ENCODE data around the gene FAM234A.
"Not testable (repeated sequence)": the region's sequence is repeated elsewhere in the genome, so short reads cannot be mapped to it uniquely, and the experiment has no call there.

Gene FAM234A, protein sequence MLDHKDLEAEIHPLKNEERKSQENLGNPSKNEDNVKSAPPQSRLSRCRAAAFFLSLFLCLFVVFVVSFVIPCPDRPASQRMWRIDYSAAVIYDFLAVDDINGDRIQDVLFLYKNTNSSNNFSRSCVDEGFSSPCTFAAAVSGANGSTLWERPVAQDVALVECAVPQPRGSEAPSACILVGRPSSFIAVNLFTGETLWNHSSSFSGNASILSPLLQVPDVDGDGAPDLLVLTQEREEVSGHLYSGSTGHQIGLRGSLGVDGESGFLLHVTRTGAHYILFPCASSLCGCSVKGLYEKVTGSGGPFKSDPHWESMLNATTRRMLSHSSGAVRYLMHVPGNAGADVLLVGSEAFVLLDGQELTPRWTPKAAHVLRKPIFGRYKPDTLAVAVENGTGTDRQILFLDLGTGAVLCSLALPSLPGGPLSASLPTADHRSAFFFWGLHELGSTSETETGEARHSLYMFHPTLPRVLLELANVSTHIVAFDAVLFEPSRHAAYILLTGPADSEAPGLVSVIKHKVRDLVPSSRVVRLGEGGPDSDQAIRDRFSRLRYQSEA

DNA sequence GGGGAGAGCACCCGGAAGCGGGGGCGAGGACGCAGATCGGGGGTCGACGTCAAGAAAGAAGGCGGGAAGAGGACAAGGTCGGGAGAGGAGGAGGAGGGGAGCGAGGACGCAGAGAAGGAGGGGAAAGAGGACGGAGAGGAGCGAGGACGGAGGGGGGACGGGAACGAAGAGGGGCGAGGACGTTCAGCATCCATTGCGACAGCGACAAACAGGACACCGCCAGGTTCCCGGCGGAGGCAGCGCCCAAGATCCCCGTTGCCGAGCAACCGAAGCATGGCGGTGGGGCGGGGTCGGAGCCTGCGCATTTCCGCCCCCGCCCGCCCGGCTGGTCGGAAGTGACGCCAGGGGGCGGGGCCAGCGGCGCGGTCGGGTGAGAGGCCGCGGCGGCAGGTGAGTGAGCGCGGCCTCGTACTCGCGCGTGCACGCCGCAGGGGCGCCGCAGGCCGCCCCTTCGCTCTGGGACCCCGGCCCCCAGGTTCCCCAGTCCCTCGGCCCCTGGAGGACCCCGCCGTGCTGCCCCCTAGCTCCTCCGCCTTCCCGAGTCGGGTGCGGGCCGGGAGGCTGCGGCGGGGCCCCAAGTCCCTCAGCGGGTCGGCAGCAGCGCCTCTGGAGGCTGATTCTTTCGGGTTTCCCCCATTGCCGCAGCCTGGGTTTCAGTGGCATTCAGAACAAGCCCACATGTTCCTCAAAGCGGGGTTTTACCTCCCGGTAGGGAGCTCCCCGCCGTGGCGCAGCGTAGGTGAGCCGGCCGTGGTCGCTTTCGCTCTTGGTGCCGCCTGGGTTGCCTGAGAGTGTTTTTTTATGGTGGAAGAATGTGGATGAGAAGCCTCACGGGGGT lies at the start of gene FAM234A:
Gene FAM234A, plus strand, starts transcription at position 354 of the 838 bp plus-strand sequence. CDS start 19,593 bp downstream, outside the sequence.
- no peaks in the 10 kb centered on the region for H3K9me3 Mint-ChIP-seq
- H3K27me3 Mint-ChIP-seq (ENCODE audit: low read depth): no peaks in the 10 kb centered on the region
- peak; percentile 95 for DNase-seq (ENCODE audit: low spot score)
- H3K4me1 Mint-ChIP-seq (ENCODE audit: low read depth): peaks cover 13% of the 10 kb centered on the region
- peaks cover 2% of the 10 kb centered on the region for H3K36me3 Mint-ChIP-seq (ENCODE audit: low read depth)
- H3K4me3 Mint-ChIP-seq: peak within 1 kb of the TSS; percentile 98
- H3K27ac Mint-ChIP-seq: peak within 1 kb of the TSS; percentile 99

DNA sequence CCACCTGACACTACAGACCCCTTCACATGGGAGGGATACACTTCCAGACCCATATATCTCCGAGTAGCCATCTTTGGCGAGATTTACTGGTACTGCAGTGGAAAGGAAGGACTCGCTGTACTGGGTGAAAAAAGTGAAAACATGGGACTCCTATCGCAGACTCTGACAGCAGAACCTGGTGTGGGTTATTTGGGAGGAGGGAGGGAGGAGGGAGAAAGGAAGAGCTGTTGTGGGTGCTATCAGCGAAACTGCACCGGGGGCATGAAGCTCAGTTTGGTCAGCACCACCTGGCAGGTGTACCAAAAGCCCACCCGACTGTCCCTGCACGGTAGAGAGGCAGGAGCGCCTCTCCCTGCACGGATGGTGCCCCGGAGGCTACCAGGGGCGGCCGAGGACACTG lies 49.4 kb upstream of the FAM234A start:
- no peaks in the 10 kb centered on the region for H3K27me3 Mint-ChIP-seq (ENCODE audit: low read depth)
- H3K36me3 Mint-ChIP-seq (ENCODE audit: low read depth): peaks cover 26% of the 10 kb centered on the region
- no peaks in the 10 kb centered on the region for H3K4me1 Mint-ChIP-seq (ENCODE audit: low read depth)
- DNase-seq (ENCODE audit: low spot score): no peak
- no peak overlapping the region for H3K4me3 Mint-ChIP-seq
- no peaks in the 10 kb centered on the region for H3K9me3 Mint-ChIP-seq
- H3K27ac Mint-ChIP-seq: no peak overlapping the region

DNA sequence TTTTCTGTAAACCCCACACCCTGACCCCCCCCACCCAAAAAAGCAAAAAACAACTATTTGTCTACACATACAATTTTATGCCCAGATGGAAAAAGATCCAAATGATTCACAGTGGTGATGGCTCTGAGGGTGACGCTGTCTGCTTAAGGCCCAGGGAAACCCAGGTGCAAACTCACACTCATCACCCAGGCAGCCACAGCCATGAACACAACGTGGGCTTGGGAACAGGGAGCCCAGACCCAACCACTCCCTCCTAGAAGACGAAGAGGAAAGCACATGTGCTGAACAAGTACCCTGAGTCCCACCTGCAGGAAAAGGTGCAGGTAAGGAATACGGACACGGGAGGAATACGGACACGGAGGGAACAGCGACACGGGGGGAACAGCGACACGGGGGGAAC lies 48.9 kb upstream of the FAM234A start:
- Mint-ChIP-seq H3K27me3 (ENCODE audit: low read depth) (no peaks in the 10 kb centered on the region), H3K4me1 (ENCODE audit: low read depth) (no peaks in the 10 kb centered on the region), H3K27ac (no peak overlapping the region)

DNA sequence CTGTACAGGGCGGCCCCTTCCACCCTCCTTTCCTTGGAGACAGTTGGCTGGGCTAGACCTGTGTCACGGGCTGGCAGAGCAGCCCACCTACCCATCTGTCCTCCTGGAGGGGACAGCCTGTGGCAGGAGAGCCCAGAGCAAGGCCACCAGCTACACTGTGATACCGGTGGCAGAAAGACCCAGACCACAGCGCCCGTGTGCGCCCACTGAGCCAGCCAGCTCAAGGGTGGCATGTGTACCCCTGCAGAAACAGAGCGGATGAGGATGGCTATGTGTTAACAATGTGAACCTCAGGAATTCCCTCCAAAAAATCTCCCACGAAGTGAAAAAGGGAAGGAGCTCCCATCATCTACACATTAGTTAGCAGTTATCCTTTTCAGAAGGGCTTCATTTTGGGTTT lies 47.3 kb upstream of the FAM234A start:
- Mint-ChIP-seq H3K27me3 (ENCODE audit: low read depth) (no peaks in the 10 kb centered on the region), H3K4me3 (no peak overlapping the region), H3K4me1 (ENCODE audit: low read depth) (no peaks in the 10 kb centered on the region), H3K36me3 (ENCODE audit: low read depth) (peaks cover 36% of the 10 kb centered on the region), H3K9me3 (no peaks in the 10 kb centered on the region), H3K27ac (no peak overlapping the region)
- no peak for DNase-seq (ENCODE audit: low spot score)

More for the DNA sequence above, 48.9 kb upstream of the FAM234A start:
- no peak for DNase-seq (ENCODE audit: low spot score)
- Mint-ChIP-seq H3K9me3 (no peaks in the 10 kb centered on the region), H3K4me3 (no peak overlapping the region), H3K36me3 (ENCODE audit: low read depth) (peaks cover 26% of the 10 kb centered on the region)

DNA sequence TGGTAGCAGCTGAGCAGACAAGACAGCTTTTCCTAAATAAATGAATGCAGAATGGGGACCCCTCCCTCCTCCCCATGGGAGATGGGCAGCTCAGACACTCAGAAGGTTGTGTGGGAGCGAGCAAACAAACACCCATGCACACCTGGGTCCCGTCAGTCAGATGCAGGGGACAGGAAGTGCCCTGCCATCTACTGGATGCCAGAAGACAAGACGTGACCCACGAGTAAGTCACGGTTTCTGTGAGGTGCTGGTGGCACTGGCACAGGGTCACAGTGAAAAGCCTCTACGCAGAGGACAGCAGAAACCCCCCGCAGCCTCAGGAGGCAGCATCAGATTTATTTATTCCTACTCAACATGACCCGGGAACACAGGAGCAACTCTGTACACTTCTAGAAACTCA lies 45.9 kb upstream of the FAM234A start:
- no peak for DNase-seq (ENCODE audit: low spot score)
- H3K27ac Mint-ChIP-seq: no peak overlapping the region
- H3K4me3 Mint-ChIP-seq: no peak overlapping the region
- H3K9me3 Mint-ChIP-seq: no peaks in the 10 kb centered on the region
- H3K27me3 Mint-ChIP-seq (ENCODE audit: low read depth): no peaks in the 10 kb centered on the region
- peaks cover 43% of the 10 kb centered on the region for H3K36me3 Mint-ChIP-seq (ENCODE audit: low read depth)
- no peaks in the 10 kb centered on the region for H3K4me1 Mint-ChIP-seq (ENCODE audit: low read depth)

DNA sequence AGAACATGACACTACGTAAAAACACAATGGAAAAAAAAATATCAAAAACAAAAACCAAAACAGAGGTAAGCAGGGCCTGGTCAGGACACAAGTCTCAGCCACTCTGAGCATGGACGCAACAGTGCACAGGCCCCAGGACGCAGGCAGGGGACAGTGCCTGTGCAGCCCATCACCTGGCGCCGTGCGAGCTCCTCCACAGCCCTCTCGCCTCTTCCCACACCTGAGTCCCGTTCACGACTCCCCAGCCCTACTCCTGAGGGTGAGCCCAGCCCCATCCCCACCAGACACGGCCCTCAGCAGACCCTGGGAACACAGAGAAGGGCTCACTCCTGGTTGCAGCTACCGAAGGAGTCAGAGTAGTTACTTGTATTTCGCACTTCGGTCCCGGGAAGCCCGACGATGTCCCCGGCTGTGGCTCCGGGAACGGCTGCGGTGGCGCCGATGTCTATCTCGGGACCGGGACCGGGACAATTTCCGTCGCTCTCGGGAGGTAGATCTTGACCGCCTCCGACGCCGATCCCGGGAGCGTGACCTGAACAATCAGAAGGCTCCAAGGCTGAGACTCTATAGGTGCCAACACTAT lies 44.9 kb upstream of the FAM234A start:
- DNase-seq (ENCODE audit: low spot score): no peak
- no peak overlapping the region for H3K4me3 Mint-ChIP-seq
- no peak overlapping the region for H3K27ac Mint-ChIP-seq
- H3K27me3 Mint-ChIP-seq (ENCODE audit: low read depth): no peaks in the 10 kb centered on the region
- H3K36me3 Mint-ChIP-seq (ENCODE audit: low read depth): peaks cover 51% of the 10 kb centered on the region
- H3K4me1 Mint-ChIP-seq (ENCODE audit: low read depth): no peaks in the 10 kb centered on the region
- H3K9me3 Mint-ChIP-seq: no peaks in the 10 kb centered on the region

DNA sequence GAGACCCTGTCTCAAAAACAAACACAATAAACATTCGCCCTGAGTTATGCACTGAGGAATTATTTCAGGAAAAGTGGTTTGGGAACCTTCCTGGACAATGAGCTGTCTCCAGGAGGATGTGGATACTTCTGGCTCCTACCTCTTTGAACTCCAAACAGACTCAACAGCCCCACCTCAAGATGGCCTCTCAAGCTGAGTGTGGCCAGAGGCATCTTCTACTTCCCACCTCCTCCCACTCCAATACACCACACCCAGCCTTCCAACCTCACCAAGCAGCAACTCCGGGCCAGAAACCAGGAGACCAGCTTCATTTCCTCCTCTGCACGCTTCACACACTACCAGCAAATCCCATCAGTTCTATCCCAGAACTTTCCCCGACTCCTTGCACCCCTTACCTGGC lies 42.8 kb upstream of the FAM234A start:
- Mint-ChIP-seq H3K4me1 (ENCODE audit: low read depth) (no peaks in the 10 kb centered on the region), H3K4me3 (no peak overlapping the region), H3K9me3 (no peaks in the 10 kb centered on the region), H3K36me3 (ENCODE audit: low read depth) (peaks cover 50% of the 10 kb centered on the region), H3K27ac (no peak overlapping the region), H3K27me3 (ENCODE audit: low read depth) (no peaks in the 10 kb centered on the region)
- DNase-seq (ENCODE audit: low spot score): no peak

DNA sequence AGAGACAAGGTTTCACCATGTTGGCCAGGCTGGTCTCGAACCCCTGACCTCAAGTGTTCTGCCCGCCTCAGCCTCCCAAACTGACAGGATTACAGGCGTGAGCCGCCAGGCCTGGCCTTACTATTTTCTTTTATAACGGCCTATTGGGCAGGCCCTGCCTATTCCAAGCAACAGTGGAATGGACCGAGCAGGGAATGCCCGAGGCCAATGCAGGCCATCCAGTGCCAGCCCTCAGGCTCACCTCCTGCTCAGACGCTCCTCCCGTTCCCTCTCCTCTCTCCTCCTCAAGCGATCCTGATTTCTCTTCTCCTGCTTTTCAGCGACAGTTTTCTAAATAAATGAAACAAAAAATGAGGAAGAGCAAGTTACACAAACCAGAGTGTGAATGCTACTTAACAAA lies 41.9 kb upstream of the FAM234A start:
- Mint-ChIP-seq H3K4me3 (no peak overlapping the region), H3K9me3 (no peaks in the 10 kb centered on the region), H3K27me3 (ENCODE audit: low read depth) (no peaks in the 10 kb centered on the region), H3K4me1 (ENCODE audit: low read depth) (no peaks in the 10 kb centered on the region), H3K36me3 (ENCODE audit: low read depth) (peaks cover 52% of the 10 kb centered on the region), H3K27ac (no peak overlapping the region)
- DNase-seq (ENCODE audit: low spot score): no peak

DNA sequence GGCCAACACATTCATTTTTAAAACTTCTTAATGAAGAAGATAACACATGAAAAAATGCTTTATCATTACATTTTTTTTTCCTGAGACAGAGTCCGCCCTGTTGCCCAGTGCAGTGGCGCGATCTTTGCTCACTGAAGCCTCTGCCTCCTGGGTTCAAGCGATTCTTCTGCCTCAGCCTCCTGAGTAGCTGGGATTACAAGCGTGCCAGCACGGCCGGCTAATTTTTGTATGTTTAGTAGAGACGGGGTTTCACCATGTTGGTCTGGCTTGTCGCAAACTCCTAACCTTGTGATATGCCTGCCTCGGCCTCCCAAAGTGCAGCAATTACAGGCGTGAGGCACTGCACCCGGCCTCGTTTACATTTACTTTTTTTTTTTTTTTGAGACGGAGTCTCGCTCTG lies 41.2 kb upstream of the FAM234A start:
- H3K27me3 Mint-ChIP-seq (ENCODE audit: low read depth): no peaks in the 10 kb centered on the region
- H3K9me3 Mint-ChIP-seq: no peaks in the 10 kb centered on the region
- no peak overlapping the region for H3K4me3 Mint-ChIP-seq
- DNase-seq (ENCODE audit: low spot score): no peak
- H3K4me1 Mint-ChIP-seq (ENCODE audit: low read depth): no peaks in the 10 kb centered on the region
- no peak overlapping the region for H3K27ac Mint-ChIP-seq
- H3K36me3 Mint-ChIP-seq (ENCODE audit: low read depth): peaks cover 57% of the 10 kb centered on the region

DNA sequence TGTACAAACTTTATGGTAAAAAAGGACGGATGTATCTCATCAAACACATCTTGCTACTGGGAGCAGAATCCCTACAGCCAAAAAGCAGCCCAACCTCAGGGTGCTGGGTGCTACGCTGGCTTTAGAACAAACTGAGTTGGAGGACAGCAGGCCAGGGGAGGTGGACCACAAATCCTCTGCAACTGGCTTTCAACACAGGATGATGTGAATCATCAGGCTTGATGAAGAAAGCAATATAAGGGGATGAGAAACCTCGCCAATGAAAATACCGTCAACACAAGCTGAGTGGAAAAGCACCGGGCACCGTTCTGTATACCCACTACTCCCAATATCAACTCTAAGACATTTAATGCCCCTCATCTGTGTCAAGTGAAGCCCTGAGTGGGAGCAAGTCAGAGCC lies 40.1 kb upstream of the FAM234A start:
- H3K4me1 Mint-ChIP-seq (ENCODE audit: low read depth): no peaks in the 10 kb centered on the region
- H3K36me3 Mint-ChIP-seq (ENCODE audit: low read depth): peaks cover 52% of the 10 kb centered on the region
- no peaks in the 10 kb centered on the region for H3K9me3 Mint-ChIP-seq
- H3K27ac Mint-ChIP-seq: no peak overlapping the region
- DNase-seq (ENCODE audit: low spot score): no peak
- H3K27me3 Mint-ChIP-seq (ENCODE audit: low read depth): no peaks in the 10 kb centered on the region
- H3K4me3 Mint-ChIP-seq: no peak overlapping the region

DNA sequence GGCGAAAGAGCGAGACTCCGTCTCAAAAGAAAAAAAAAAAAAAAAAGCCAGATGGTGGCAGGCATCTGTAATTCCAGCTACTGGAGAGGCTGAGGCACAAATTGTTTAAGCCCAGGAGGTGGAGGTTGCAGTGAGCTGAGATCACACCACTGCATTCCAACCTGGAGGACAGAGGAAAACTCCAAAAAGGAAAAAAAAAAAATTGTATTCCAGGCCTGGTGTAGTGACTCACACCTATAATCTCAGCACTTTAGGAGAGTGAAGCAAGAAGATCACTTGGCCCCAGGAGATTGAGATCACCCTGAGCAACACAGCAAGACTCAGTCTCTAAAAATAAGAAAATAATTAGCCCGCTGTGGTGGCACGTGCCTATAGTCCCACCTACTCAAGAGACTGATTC lies 34.2 kb upstream of the FAM234A start:
- Mint-ChIP-seq H3K4me1 (ENCODE audit: low read depth) (no peaks in the 10 kb centered on the region), H3K27ac (no peak overlapping the region), H3K27me3 (ENCODE audit: low read depth) (no peaks in the 10 kb centered on the region), H3K4me3 (no peak overlapping the region), H3K9me3 (no peaks in the 10 kb centered on the region), H3K36me3 (ENCODE audit: low read depth) (peaks cover 38% of the 10 kb centered on the region)
- no peak for DNase-seq (ENCODE audit: low spot score)

DNA sequence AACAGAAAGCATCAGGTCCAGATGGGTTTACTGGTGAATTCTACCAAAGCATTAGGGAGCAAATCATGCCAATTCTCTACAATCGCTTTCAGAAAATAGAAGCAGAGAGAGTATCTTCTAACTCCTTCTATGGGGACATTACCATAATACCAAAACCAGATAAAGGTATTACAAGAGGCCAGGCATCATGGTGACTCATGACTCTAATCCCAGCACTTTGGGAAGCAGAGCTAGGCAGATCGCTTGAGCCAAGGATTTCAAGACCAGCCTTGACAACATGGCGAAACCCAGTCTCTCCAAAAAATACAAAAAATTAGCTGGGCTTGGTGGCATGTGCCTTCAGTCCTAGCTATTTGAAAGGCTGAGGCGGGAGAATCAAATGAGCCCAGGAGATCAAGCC lies 31.4 kb upstream of the FAM234A start:
- H3K27me3 Mint-ChIP-seq (ENCODE audit: low read depth): no peaks in the 10 kb centered on the region
- no peak for DNase-seq (ENCODE audit: low spot score)
- H3K4me1 Mint-ChIP-seq (ENCODE audit: low read depth): peaks cover 5% of the 10 kb centered on the region
- peaks cover 40% of the 10 kb centered on the region for H3K36me3 Mint-ChIP-seq (ENCODE audit: low read depth)
- no peak overlapping the region for H3K4me3 Mint-ChIP-seq
- no peak overlapping the region for H3K27ac Mint-ChIP-seq
- no peaks in the 10 kb centered on the region for H3K9me3 Mint-ChIP-seq

DNA sequence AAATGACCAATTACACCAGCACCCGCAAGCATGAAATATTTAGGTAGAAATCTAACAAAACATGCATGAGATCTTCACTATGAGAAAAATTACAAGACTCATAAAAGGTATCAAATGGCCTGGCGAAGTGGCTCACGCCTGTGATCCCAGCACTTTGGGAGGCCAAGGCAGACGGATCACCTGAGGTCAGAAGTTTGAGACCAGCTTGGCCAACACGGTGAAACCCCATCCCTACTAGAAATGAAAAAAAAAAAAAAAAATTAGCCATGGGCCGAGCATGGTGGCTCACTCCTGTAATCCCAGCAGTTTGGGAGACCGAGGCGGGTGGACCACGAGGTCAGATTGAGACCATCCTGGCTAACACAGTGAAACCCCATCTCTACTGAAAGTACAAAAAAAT lies 30.6 kb upstream of the FAM234A start:
- H3K27ac Mint-ChIP-seq; H3K27me3 Mint-ChIP-seq (ENCODE audit: low read depth); DNase-seq (ENCODE audit: low spot score); H3K9me3 Mint-ChIP-seq; H3K4me1 Mint-ChIP-seq (ENCODE audit: low read depth); H3K4me3 Mint-ChIP-seq: not testable (repeated sequence)
- H3K36me3 Mint-ChIP-seq (ENCODE audit: low read depth): peaks cover 40% of the 10 kb centered on the region

DNA sequence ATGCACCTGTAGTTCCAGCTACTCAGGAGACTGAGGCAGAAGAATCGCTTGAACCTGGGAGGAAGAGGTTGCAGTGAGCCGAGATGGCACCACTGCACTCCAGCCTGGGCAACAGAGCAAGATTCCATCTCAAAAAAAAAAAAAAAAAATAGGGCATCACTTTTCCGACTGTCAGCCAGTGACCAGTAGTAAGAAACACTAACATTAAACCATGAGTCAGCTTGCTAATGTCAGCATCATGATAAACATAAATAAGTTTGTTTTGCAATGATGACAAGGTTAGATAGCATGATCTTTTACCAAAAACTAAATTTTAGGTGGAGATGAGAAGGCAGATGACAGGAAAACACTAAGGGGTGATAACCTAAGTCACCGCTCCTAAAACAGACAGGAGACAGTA lies 25.3 kb upstream of the FAM234A start:
- DNase-seq (ENCODE audit: low spot score); H3K4me3 Mint-ChIP-seq; H3K9me3 Mint-ChIP-seq; H3K27ac Mint-ChIP-seq; H3K27me3 Mint-ChIP-seq (ENCODE audit: low read depth); H3K4me1 Mint-ChIP-seq (ENCODE audit: low read depth): not testable (repeated sequence)
- H3K36me3 Mint-ChIP-seq (ENCODE audit: low read depth): peaks cover 35% of the 10 kb centered on the region

Measured in T-helper 2 cell treated with Interferon-gamma antibody and Interleukin-4, amounts not matched to agents 5 μg/mL and 100 μg/mL, for 36 hours (primary cell).